GM12865 (cell line): ENCODE data around the gene ANAPC10.
A peak's percentile ranks its signal among the peaks of the same experiment; 100 is the strongest.

ENCODE experiments used
- DNase-seq: peaks from one replicate; pipeline ENCODE4 v3.0.0; 2010; ENCODE audit warnings: low read depth
- H3K4me3 ChIP-seq: 2 replicates; pipeline ENCODE4 v1.5.1; 2011; ENCODE audit warnings: mild to moderate bottlenecking, low read depth, low read length, control low read depth
- TF ChIP-seq, protein P1 (sequence below): IDR thresholded peaks from 2 replicates; pipeline ENCODE4 v1.5.1; 2011; ENCODE audit warnings: low read length, control low read depth, low read depth, inconsistent platforms; ENCODE audit not compliant: insufficient read depth; ENCODE audit errors: missing control alignments

Gene ANAPC10

DNA sequence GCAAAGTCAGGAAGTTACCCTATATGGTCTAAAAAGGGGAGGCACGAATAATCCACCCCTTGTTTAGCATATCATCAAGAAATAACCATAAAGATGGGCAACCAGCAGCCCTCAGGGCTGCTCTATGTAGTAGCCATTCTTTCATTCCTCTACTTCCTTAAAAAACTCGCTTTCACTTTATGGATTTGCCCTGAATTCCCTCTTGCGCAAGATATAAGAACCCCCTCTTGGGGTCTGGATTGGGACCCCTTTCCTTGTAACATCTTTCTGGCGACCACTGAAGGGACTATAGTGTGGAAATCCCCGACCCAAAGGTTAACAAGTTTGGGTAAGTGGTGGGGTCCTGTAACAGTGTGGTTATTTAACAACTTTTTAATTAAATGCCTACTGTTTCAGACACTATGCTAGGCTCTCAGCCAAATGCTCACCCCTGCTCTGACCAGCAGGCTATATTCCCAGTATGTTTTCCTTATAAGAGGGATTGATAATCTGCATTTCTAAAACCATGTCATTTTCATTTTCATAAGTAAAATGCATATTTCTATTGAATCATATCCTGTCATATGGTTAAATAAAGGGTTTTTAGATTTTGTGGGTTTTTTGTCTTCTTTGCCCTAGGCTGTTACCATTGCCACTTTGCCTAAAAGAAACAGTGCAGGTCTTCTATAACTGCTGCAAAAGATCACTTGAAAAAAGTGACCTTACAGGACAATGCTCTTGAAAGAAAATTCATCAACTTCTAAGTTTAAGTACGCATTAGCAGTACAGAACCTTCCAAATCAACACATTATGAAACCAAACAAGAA lies 41.5 kb downstream of the ANAPC10 start:
- DNase-seq = no peak
- no peak overlapping the region for H3K4me3 ChIP-seq
- TF ChIP-seq, protein P1, sequence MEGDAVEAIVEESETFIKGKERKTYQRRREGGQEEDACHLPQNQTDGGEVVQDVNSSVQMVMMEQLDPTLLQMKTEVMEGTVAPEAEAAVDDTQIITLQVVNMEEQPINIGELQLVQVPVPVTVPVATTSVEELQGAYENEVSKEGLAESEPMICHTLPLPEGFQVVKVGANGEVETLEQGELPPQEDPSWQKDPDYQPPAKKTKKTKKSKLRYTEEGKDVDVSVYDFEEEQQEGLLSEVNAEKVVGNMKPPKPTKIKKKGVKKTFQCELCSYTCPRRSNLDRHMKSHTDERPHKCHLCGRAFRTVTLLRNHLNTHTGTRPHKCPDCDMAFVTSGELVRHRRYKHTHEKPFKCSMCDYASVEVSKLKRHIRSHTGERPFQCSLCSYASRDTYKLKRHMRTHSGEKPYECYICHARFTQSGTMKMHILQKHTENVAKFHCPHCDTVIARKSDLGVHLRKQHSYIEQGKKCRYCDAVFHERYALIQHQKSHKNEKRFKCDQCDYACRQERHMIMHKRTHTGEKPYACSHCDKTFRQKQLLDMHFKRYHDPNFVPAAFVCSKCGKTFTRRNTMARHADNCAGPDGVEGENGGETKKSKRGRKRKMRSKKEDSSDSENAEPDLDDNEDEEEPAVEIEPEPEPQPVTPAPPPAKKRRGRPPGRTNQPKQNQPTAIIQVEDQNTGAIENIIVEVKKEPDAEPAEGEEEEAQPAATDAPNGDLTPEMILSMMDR = no peak

DNA sequence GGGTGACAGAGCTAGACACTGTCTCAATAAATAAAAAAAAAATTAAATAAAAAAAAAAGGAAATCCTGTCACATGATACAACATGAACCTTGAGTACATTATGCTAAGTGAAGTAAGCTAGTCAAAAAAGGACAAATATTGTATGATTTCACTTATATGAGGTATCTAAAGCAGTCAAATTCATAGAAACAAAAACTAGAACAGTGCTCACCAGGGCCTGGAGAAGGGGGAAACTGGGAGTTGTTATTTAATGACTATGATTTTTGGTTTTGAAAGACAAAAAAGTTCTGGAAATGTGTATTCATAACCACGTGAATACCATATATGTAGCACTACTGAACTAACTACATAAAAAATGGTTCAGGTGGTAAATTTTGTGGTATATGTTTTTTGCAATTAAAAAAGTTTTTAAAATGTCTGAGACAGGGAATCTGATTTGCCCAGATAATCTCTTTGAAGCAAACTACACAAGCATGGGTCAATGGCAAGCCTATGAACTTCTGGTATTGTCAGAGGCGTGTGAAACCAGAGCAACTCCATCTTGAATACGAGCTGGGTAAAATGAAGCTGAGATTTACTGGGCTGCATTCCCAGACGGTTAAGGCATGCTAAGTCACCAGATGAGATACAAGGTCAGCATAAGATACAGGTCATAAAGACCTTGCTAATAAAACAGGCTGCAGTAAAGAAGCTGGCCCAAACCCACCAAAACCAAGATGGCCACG lies 42.3 kb downstream of the ANAPC10 start:
- no peak overlapping the region for H3K4me3 ChIP-seq
- DNase-seq = no peak
- TF ChIP-seq, protein P1 = no peak

DNA sequence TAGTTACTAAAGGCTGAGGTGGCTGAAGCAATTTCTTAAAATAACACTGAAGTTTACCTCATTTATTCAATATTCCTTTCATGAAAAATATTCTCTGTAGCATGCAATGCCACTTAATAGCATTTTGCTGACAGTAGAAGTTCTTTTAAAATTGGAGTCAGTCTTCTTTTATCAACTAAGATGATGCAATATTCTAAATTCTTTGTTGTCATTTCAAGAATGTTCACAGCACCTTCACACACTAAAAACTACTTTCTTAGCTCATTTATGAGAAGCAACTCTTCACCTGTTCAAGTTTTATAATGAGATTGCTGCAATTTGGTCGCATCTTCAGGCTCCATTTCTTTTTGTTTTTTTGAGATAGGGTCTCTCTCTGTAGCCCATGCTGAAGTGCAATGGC lies 48.8 kb downstream of the ANAPC10 start:
- TF ChIP-seq, protein P1 = no peak
- DNase-seq = no peak
- no peak overlapping the region for H3K4me3 ChIP-seq

DNA sequence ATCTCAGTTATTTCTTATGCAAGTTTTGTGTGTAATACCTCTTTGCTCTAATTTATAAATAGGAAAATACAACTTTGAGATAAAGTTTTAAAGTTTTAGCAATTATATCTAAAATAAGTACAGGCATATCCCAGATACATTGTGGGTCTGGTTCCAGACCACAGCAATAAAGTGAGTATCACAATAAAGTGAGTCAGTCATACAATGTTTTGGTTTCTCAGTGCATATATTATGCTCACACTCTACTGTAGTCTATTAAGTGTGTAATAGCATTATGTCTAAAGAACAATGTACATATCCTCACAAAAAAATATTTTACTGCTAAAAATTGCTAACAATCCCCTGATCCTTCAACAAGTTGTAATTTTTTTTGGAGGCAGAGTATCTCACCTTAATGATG lies 49.2 kb downstream of the ANAPC10 start:
- TF ChIP-seq, protein P1 = no peak
- H3K4me3 ChIP-seq = no peak overlapping the region
- DNase-seq = no peak

DNA sequence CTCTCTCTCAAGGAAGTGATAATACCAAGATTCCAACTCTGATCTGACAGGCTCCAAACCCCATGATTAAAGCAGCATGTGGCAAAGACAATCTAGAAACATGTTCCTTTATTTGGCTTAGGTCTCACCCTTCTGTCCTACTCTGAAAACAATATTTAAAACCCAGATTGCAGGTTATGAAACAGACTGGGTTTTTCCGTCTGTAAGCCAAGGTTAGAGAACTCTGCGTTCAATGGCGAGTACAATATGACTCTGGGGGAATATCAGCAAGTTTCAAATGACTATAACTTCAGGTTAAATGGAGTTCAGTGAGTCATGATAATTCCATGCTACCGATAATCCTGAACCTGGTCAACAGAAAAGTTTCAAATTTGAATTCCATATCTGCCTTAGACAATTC lies 50.8 kb downstream of the ANAPC10 start:
- DNase-seq = peak; percentile 56
- TF ChIP-seq, protein P1 = no peak
- H3K4me3 ChIP-seq = no peak overlapping the region

DNA sequence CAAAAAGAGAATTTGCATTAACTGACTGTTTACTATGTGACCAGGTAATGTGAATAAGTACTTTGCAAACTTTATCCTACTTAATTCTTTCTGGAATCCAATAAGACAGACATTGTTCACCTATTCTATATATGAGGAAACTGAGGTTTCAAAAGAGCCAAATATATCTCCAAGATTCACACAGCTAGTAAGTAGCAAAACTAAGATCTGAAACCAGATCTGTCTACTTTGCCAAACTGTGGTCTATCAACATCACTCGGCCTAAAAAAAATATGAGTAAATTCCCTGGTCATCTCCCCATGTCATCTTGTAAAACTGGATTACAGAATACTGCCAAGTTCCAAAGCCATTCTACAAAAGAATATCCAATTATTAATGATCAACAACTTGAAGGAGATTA lies 52.8 kb downstream of the ANAPC10 start:
- no peak overlapping the region for H3K4me3 ChIP-seq
- peak; percentile 25 for DNase-seq

More for the DNA sequence above, 52.8 kb downstream of the ANAPC10 start:
- TF ChIP-seq, protein P1 = no peak
